Measurements from ENCODE around the gene ETV1. TPM values are rescaled to one million over a fixed set of nuclear protein-coding genes. Genes with fewer than 3 reads are reported as not detected.

Gene ETV1
- total RNA-seq, 1 experiment from 2014 or later, result 68.5 TPM

- no peak overlapping the region for H3K23ac ChIP-seq (ENCODE audit: insufficient read length, low read depth, low read length)
- no peak overlapping the region for H4K5ac ChIP-seq (ENCODE audit: insufficient read length, low read depth, low read length)
- no peak overlapping the region for H2AK5ac ChIP-seq (ENCODE audit: insufficient read length, low read length)
- H3K9me3 ChIP-seq (ENCODE audit: control insufficient read depth, low read depth, low read length), result no peaks in the 10 kb centered on the region
- no CpG with 5 or more reads among the region's 6 CpGs for WGBS (ENCODE audit: extremely low coverage, insufficient read length, low lambda C conversion rate)
- no peaks in the 10 kb centered on the region for H3K79me1 ChIP-seq (ENCODE audit: insufficient read depth, low read depth, low read length, poor library complexity, severe bottlenecking)
- H2BK12ac ChIP-seq (ENCODE audit: insufficient read length, low read depth, low read length), result no peak overlapping the region
- no peak overlapping the region for H3K27ac ChIP-seq (ENCODE audit: insufficient read length, low read depth, low read length)
- no peak overlapping the region for H2BK120ac ChIP-seq (ENCODE audit: low read depth, low read length, poor library complexity, severe bottlenecking)
- H4K20me1 ChIP-seq (ENCODE audit: control insufficient read depth, insufficient read depth, insufficient read length), result no peaks in the 10 kb centered on the region
- H3K79me2 ChIP-seq (ENCODE audit: insufficient read depth, low read length), result no peaks in the 10 kb centered on the region
- no peak for DNase-seq
- Mint-ChIP-seq H3K9me3 (no peaks in the 10 kb centered on the region), H3K4me1 (peaks cover 3 to 8% of the 10 kb centered on the region in 2 experiments), H3K27me3 (ENCODE audit: low read depth) (no peaks in the 10 kb centered on the region), H3K4me3 (no peak overlapping the region), H3K27ac (peak overlapping the region; percentile 31 to 79 (median 32); a peak in 4 of 7 replicates), H3K36me3 (ENCODE audit: insufficient read depth in 1 of 3, low read depth in 3 of 3) (peaks cover 21 to 32% (median 24%) of the 10 kb centered on the region in 3 experiments)
- H3K56ac ChIP-seq (ENCODE audit: insufficient read length, low read depth, low read length), result no peak overlapping the region
- H3K4me2 ChIP-seq (ENCODE audit: insufficient read depth, insufficient read length, low read length), result no peak overlapping the region
- no peaks in the 10 kb centered on the region for H3K23me2 ChIP-seq (ENCODE audit: insufficient read length, low read depth, low read length, poor library complexity, severe bottlenecking)
- H3K27me3 ChIP-seq (ENCODE audit: insufficient read depth, low read length), result no peaks in the 10 kb centered on the region
- no peak overlapping the region for H3K9ac ChIP-seq (ENCODE audit: extremely low read depth, insufficient read length, low read length)
- H2AFZ ChIP-seq (ENCODE audit: low read length), result no peak overlapping the region
- H4K8ac ChIP-seq (replicated peaks; ENCODE audit: insufficient read length, low read depth, low read length), result no peak overlapping the region
- no peak overlapping the region for H2BK5ac ChIP-seq (ENCODE audit: insufficient read length, low read length)
- H3K18ac ChIP-seq (ENCODE audit: insufficient read length, low read depth, low read length), result no peak overlapping the region
- H2BK15ac ChIP-seq (ENCODE audit: low read depth, low read length), result no peak overlapping the region
- H3T11ph ChIP-seq (ENCODE audit: low read length), result no peak overlapping the region
- H3K4me1 ChIP-seq (ENCODE audit: insufficient read depth, low read length), result no peaks in the 10 kb centered on the region
- H4K91ac ChIP-seq (ENCODE audit: insufficient read length, low read depth, low read length), result no peak overlapping the region
- no peak overlapping the region for H2BK20ac ChIP-seq (ENCODE audit: low read depth, low read length, poor library complexity, severe bottlenecking)
- TF ChIP-seq CTCF (conservative IDR thresholded peaks at IDR 0.05), result no peak
- no peak overlapping the region for H3K14ac ChIP-seq (ENCODE audit: insufficient read depth, low read length)
- no peak overlapping the region for H3K4ac ChIP-seq (ENCODE audit: low read depth, low read length)
Observed at GRCh38 chr7:13898957-13899670, 90.4 kb downstream of the ETV1 start.
